Eye (tissue), 1 donor: ENCODE results near the gene ATXN7L1.
A peak's percentile ranks its signal among the peaks of the same experiment; 100 is the strongest.
"Not testable (repeated sequence)": the region's sequence is repeated elsewhere in the genome, so short reads cannot be mapped to it uniquely, and the experiment has no call there.

Experiments
- DNase-seq: peaks from one replicate; pipeline ENCODE4 v3.0.0-alpha.2; 2015

Gene ATXN7L1

DNA sequence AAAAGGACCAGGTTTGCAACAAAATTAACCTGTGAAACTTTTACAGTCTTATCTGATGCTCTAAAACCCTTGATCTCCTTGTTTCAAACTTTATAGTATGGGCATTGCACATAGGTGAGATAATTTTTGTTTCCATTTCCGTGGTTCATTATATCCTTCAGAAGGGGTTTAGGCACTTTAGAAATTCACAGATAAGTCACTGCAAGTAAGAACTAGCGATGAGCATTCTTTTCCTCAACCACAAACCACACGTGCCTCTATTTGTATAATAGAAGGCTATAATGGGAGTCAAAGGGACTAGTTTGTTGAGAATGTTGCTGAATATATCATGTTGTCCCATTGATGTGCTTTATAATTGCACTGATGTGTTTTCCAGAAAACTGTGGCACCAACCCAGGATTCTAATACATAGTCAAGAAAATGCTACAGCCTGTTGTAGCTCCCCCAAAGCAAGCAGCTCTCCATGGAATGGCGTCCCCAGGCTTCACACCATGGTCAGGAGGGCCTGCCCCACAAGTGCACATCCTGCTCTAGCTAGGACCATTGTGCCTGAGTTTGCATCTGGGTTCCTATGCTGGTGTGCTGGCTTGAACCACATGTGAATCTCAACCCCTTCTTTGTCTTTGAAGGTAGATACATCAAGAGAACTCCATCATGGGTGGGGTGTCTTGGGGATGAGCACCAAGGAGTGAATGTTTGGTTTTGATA is 14.0 kb upstream of the ATXN7L1 start:
- DNase-seq, result no peak

DNA sequence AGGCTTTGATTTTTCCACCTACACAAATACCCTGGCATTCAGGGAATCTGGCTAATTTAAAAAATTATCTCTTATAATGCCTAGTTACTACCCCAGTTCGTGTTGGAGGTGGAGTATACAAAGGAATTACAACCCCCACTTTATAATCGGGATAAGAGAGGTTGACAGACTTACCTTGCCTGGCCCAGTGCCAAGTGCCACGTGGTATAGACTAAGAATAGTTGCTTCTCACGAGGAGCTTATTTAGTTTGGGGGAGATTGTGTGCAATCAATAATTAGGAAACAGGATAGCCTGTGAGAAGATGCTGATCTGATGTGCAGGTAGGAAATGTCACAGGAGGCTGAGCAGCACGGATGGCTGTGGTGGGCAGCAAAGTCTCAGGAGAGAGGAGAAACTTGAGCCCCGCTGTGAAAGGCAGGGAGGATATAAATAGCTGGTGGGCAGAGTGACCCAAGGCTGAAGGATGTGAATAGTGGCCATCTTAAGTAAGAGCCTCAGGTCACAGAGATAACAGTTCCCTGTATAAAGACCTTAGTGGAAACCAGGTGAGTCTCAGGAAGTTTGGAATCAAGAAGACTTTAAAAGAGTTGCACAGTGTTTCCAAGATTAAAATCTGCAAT is 11.3 kb upstream of the ATXN7L1 start:
- no peak for DNase-seq

DNA sequence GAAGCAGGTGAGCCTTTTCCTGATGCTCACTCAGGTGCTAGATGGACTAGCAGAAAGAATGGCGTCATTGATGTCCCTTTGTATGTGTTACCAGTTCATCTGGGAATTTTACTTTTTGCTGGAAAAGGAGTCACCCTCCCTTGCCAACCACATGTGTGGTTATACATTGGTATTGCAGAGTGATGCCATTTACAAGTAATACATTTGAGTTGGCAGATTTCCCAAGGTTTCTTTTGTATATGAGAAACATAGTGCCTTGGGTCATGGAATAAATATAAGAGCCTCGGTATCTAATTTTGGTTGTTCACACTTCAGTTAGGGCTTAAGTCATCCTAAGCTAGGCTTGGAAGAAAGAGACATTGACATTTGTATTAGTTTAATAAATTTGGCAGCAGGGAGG is 10.4 kb upstream of the ATXN7L1 start:
- DNase-seq, result no peak

DNA sequence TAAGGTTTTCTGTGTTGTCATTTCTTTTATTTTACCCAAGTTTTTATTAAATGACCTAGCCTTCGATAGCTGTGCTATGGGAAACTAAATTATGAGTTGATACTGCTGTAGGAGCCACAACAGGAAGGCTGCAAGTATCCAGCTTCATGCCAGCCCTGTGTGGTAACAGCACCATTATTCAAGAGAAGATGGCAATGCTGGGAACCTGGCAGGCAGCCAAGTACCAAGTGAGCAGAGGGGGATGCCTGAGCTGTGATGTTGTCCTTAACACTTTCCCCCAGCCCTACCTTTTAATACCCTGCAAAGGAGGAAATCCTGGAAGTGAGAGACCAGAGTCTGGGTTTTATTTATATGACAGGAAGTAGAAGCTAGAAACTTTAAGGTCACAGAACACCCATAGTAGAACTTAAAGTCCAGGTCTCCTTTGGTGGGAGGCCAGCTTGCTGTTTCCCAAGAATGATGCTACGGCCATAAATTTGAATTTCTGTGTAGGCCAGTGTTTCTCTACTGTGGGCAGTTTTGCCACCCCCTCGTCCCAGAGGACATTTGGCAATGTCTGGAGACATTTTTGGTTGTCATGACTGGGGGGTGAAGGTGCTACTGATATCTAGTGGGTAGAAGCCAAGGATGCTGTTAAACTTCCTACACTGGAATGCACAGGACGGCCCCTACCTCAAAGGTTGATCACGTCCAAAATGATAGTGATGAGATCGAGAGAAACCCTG is 9.2 kb upstream of the ATXN7L1 start:
- DNase-seq, result peak; percentile 35

DNA sequence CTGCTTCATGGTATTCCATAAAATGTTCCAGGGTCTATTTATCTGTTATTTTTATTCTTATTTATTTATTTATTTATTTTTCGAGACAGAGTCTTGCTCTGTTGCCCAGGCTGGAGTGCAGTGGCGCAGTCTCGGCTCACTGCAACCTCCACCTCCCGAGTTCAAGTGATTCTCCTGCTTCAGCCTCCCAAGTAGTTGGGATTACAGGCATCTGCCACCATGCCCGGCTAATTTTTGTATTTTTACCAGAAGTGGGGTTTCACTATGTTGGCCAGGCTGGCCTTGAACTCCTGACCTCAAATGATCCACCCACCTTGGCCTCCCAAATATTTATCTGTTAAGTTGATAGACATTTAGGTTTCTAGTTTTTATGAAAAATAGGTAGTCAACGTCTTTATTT is 6.8 kb upstream of the ATXN7L1 start:
- DNase-seq, result not testable (repeated sequence)

DNA sequence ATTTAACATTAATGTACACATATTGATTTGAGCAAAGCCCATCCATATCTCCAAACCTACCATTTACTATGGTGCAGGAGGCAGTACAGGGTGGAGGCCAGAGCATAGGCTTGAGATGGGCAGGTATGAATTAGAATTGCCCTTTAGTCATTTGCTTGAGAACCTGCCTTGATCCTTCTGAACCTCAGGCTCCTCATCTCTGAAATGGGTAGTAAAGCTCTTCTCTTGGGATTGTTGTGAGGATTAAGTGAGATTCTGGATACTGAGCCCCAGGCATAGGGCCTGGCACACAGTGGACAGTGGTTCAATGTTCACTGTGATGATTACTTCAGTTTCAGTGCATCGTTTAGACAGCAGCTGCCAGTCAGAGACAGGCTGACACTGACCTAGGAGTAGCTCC is 5.0 kb upstream of the ATXN7L1 start:
- DNase-seq, result no peak

DNA sequence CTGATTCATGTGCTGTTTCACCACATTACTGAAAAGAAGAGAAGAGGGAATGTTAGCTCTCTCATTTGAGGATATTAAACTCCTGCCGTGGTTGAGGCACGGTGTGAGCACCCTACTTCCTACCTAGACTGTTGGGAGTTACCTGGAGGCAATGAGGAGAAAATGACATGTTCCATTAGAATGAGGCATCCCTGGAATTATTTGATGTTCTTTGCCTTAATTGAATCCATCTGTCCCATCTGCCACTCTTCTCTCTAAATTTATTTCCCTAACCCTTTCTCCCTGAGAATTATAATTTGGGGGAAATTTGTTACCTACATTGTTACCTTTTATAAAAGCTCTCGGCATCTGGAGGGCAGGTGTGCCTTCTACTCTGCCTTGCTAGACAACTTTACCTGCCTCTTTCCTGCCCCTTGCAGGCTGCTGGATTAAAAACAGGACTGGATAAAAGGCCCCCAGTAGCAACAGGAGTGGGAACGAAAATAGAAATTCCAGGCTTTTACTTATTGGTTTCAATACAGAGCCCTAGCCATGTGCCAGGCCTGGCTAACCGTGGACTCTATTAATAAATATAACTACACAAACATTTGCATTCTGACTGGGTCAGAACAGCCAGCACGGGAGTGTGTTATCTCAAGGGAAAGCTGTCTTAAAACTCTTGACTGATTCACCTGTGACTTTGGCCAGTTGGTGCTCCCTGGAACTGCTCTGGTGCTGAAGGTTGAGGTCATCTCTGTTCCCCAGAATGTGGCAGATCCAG is 4.4 kb upstream of the ATXN7L1 start:
- DNase-seq, result no peak

DNA sequence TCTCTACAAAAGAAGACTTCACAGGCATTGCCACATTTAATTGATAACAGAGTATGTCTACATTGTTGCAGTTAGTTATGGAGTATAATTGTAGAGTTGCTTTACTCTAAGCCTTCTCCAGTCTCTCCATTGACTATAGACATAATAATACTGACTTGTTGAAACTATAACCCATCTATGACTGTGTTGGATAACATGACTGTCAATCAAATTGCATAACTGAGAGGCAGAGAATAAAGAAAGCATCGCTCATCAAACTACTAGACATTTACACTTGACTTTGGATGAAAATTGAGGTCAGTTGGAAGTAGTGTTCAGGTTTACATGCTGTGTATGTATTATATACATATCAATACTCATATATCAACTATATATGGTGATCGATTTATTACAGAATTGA is 3.4 kb upstream of the ATXN7L1 start:
- no peak for DNase-seq

DNA sequence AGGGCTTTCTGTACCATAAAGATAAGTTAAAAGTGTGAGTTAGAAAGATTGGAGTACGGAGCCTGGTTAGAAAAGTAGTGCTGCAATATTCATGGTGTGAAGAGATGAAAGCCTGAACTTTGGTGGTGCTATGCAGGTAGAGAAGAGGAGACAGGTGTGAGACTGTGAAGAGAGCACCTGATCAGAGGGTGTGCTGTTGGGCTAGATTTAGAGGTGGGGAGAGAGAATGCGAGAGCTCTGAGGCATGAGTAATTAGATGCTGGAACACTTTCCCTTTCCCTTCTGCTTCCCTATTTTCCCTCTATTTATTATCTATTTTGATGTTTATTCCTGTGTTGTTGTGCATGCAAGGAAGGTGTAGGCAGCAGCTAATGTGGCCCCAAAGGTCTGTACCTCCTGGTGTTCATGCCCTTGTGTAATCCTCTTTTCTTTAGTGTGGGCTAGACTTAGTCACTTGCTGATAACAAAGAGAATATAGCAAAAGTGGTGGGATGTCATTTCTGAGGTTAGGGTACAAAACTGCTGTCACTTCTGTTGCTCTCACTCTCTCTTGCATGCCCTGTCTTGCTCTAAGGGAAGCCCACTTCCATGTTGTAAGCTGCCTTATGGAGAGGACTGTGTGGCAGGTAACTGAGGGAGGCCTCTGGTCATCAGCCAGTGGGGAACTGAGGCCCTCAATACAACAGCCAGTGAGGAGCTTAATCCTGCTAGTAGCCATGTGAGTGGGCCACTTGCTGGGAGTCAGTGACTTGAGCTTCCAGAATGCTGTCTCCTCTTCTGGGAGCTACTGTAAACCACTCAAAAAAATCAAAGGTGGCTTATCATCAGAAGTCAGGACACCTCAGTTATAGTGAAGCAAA is 2.6 kb upstream of the ATXN7L1 start:
- DNase-seq, result no peak

DNA sequence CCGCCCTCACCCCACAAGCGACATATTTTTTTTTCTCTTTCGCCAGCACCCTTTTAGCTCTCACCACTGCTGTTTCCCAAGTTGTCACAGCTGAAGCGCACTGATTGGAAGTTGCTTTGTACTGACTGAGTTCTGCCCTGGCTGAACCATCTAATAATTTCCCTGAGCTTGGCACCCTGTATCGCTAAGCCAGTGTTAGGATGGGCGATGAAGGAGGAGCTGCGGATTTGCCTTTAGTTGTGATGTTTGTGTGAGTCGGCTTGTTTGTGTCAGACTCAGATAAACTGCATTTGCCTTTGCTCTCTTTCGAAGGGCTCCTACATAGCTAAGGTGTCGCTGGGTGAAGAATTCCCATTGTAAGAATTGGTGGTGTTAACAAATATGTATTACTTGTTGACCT is 1.3 kb upstream of the ATXN7L1 start:
- no peak for DNase-seq

DNA sequence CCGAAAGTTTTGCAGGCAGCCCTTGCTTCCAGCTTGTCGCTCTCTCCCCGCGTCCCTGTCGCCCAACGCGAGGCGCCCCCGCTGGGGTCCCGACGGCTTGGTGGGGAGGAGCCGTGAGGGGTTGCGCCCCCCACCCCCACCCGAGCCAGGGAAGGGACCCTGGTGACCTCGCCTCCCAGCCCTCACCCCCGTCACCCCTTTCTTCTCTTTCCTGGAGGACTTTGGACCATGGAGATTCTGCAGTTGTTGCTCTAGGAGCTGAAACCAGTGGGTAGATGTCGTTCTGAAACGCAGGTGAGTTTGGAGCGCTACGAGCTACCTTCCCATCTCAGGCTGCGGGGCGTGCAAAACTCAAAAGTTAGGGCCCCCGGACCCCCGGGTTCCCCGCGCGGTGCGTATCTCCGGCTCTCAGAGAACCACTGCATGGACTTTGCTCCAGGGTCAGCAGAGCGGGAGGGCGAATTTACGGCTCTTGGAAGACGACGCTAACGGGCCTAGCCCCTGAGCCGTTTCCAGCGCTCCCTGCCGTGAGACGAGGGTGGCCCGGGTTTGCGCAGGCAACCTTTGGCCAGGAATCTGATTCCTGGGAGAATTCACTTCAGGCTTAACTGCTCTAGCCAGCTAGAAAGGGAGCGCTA is 684 bp upstream of the ATXN7L1 start:
- DNase-seq, result peak; percentile 78

DNA sequence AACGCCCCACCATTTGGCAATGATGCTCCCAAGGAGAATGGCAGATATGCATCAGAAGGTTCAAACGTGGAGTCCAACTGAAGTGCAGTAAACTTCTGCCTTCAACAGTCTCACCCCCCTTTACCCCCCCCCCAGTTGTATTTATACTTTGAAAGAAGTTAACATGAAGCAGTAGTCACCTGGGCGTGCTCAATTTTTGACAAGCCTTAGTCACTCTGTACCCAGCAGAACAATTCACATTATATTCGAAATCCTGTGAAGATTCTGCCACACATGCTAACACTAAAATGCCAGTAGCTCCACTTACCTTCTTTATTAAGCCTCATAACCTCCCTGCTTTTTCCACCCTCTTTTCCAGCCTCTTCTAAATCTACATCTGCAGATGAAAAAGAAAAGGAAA is 894 bp downstream of the ATXN7L1 start:
- DNase-seq, result no peak

DNA sequence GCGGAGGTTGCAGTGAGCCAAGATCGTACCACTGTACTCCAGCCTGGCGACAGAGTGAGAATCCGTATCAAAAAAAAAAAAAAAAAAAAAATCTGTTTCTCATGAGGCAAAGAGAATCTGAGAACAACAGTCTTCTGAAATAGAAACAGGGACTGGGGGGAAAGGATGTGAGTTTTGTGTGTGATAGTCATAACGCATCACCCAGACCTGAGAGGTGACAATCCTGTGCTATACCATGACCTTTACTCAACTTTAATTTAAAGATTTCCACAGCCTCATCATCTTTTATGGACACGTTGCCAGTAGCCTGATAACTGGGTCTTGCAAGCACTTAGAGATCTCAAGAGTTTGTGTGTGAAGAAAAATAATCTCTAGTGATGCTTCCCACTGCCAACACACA is 2.3 kb downstream of the ATXN7L1 start:
- DNase-seq, result no peak

DNA sequence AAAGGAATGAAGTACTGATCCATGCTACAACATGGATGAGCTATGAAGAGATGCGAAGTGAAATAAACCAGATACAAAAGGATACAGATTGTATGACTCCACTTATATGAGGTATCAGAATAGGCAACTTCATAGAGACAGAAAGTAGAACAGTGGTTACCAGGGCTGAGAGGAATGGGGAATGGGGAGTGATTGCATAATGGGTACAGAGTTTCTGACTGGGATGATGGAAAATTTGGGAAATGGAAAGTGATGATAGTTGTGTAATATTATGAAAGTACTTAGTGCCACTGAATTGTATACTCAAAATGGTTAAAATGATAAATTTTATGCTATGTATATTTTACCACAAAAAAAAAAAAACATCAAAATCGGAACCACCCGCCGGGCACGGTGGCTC is 3.9 kb downstream of the ATXN7L1 start:
- no peak for DNase-seq

DNA sequence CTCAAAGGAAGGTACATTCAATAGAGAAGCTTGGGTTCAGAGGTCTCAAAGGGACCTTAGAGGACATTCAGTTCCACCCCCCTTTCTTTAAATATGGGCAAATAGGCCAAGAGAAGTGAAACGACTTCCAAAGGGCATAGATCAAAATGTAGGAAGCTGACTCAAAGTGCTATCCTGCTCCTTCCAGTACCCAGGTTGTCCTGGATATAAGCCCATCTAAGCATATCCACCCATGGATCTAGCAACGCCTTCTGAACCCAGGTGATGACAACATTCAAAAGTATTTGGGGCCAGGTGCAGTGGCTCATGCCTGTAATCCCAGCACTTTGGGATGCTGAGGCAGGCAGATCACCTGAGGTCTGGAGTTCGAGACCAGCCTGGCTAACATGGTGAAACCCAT is 5.3 kb downstream of the ATXN7L1 start:
- DNase-seq, result no peak

DNA sequence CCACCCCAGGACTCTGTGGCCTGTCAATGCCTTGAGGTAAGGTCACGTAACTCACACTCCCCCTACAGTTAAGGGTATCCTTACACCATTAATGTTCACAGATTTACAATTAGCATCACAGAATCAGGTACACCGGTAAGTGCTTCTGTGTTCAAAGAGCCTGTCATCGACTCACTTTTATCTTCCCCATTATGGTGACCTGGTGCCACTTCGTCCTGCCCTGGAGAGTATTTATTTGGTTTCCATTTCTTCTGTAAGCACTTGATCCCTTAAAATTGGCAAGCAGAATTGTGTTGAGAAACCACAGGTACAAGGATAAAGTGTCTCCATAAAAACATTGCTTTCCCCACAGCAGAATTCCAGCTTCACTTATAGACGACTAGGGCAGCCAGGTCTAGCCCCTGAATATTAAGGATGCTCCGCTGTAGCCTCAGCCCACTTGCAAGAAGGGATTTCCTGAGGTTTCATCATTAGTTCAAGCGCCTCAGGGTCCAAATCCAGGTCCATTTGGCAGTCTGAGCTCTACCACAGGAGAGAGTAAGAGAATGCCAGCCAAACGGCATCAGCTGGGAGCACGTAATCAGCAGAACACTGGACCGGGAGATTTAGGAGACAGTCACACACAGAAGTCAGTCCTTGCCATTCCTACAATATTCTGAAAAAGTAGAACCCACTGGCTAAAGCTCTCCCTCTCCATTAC is 10.1 kb downstream of the ATXN7L1 start:
- no peak for DNase-seq

DNA sequence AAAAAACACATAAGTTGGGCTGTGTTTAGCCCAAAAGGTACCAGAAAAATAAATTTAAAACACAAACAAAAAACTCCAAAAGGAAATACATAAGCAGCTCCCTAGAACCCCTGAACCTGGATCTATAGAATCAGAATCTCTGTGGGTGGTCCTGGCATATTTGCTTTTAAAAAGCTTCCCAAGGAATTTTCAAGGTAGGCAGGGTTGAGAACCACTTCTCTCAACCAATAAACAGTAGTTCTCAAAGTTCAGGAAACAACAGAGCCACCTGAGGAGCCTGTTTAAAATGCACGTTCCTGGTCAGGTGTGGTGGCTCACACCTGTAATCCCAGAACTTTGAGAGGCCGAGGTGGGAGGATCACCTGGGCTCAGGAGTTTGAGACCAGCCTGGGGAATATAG is 12.5 kb downstream of the ATXN7L1 start:
- no peak for DNase-seq

DNA sequence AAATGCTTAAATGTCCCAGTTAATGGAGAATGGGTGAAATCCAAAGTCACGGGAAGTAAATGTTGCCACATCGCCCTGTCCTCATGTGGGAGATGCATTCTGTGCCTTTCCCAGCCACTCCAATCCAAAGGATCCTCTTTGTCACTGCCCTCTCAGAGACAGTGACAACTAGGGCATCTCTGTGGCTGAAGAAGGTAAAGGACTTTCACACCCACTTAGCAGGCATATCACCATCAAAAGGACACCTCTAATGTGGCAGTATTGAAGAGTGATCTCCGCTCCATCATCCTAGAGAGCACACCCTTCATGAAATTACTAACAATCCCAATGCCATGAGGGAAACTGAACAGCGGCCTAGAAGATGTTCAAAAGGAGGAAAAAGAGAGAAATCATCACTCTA is 13.6 kb downstream of the ATXN7L1 start:
- no peak for DNase-seq

DNA sequence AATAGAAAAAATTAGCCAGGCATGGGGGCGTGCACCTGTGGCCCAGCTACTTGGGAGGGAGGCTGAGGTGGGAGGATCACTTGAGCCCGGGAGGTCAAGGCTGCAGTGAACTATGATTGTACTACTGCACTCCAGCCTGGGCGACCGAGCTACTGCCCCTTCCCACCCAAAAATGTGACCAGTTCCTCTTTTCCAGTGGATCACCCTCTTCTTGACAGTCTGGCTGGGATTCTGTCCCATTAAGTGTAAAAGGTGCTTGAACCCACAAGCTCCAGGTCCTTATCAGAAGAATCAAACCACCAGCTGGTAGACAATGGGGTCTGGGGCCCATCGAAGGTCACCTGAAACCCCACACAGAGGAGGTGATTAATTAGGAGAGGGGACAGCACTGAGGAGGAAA is 14.1 kb downstream of the ATXN7L1 start:
- no peak for DNase-seq

DNA sequence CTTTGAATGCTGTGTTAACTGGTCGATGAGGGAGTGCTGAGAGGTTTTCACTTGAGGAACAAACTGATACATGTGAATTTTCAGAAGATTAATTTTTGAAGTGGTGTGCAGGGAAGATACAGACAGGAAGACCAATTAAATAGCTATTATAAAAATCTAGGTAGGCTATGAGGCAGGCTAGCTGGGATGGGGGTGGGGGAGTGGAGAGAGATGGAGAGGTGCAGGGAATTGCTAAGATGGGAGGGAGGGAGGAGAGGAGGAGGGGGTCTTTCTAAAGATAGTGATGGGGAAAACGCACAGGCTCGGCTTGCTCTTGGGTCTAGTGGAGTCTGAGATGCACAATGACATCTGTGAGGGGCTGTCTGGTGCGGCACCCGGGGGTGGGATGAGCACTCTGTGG is 15.2 kb downstream of the ATXN7L1 start:
- no peak for DNase-seq

DNA sequence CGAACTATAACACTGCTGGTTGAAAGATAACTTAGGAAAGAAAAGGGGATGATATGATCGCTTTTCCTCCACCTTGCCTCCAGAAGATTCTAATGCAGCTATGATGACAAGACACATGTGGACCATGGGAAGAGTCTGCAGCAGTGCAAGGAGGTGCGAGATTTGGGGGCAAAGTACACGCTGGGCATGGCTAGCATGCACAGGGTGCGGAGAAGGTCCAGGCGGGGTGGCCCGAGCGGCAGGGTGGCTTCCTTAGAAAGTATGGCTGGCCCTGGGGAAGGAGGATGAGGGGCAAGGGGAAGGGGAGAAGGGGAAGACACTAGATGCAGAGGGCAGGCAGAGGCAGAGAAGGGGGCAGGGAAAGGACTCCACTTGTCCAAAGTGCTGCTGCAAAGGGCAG is 15.6 kb downstream of the ATXN7L1 start:
- no peak for DNase-seq
